DMS114 treated with DMSO at 0.1 percent for 48 hours (cell line): Measurements from ENCODE around the gene CDCA4.
"Not testable (repeated sequence)": the region's sequence is repeated elsewhere in the genome, so short reads cannot be mapped to it uniquely, and the experiment has no call there.

Source experiments
- DNase-seq: peaks from one replicate; lab custom pipeline; 2025; ENCODE audit not compliant: unreplicated experiment; lab: John Stamatoyannopoulos, UW

Gene CDCA4

GRCh38 chr14:105020815-105021655 is at the start of gene CDCA4:
Gene CDCA4 (minus strand): TSS chr14:105021083. CDS start chr14:105011929, 9,154 bp downstream.
- peak; percentile 91 for DNase-seq

- DNase-seq = no peak
These were observed 49.2 kb upstream of the CDCA4 start for GRCh38 chr14:105069871-105070759.

GRCh38 chr14:105069522-105069870 is 48.6 kb upstream of the CDCA4 start:
- DNase-seq = no peak

- DNase-seq = no peak
These were observed 47.9 kb upstream of the CDCA4 start for GRCh38 chr14:105068818-105069217.

GRCh38 chr14:105067969-105068301 is 47.1 kb upstream of the CDCA4 start:
- no peak for DNase-seq

- no peak for DNase-seq
These were observed 46.5 kb upstream of the CDCA4 start for GRCh38 chr14:105067140-105067968.

- DNase-seq = no peak
These were observed 45.6 kb upstream of the CDCA4 start for GRCh38 chr14:105066240-105067071.

GRCh38 chr14:105065280-105066228 is 44.7 kb upstream of the CDCA4 start, which contains the start of gene GPR132:
Gene GPR132 (minus strand): TSS chr14:105065430. CDS start chr14:105055420, 10,010 bp downstream.
- DNase-seq = no peak

- no peak for DNase-seq
These were observed 43.8 kb upstream of the CDCA4 start for GRCh38 chr14:105064721-105065143.

- DNase-seq = no peak
These were observed 43.1 kb upstream of the CDCA4 start for GRCh38 chr14:105064001-105064400.

GRCh38 chr14:105063506-105063905 is 42.6 kb upstream of the CDCA4 start:
- DNase-seq = not testable (repeated sequence)

- DNase-seq = no peak
These were observed 42.2 kb upstream of the CDCA4 start for GRCh38 chr14:105063056-105063455.

GRCh38 chr14:105062048-105062433 is 41.2 kb upstream of the CDCA4 start:
- DNase-seq = no peak

GRCh38 chr14:105061428-105062047 is 40.7 kb upstream of the CDCA4 start:
- no peak for DNase-seq

GRCh38 chr14:105060751-105061427 is 40.0 kb upstream of the CDCA4 start:
- DNase-seq = no peak

- DNase-seq = no peak
These were observed 39.2 kb upstream of the CDCA4 start for GRCh38 chr14:105059925-105060565.

- DNase-seq = no peak
These were observed 38.4 kb upstream of the CDCA4 start for GRCh38 chr14:105059035-105059924.
